Measurements from ENCODE around the gene ARHGAP24. TPM values are rescaled to one million over a fixed set of nuclear protein-coding genes. Genes with fewer than 3 reads are reported as not detected.

Gene ARHGAP24
- total and polyA plus RNA-seq, 7 donors = 0.46 to 40.4 (median 23.1) TPM

GRCh38 chr4:85953651-85954018 is 478.7 kb downstream of the ARHGAP24 start:
- DNase-seq = no peak
- H3K36me3 ChIP-seq = no peaks in the 10 kb centered on the region
- no peaks in the 10 kb centered on the region for H3K4me1 ChIP-seq
- TF ChIP-seq EP300 (IDR thresholded peaks at IDR 0.05) (no peak), CTCF (IDR thresholded peaks at IDR 0.05) (no peak), POLR2AphosphoS5 (IDR thresholded peaks at IDR 0.05) (no peak), POLR2A (IDR thresholded peaks at IDR 0.05) (no peak)
- no peak overlapping the region for H3K4me3 ChIP-seq
- H3K27ac ChIP-seq = no peak overlapping the region
- intact Hi-C loops (cut with DNase I) = no loop called here
- H3K9me3 ChIP-seq = no peaks in the 10 kb centered on the region
- 89 to 94% methylated on average over 3 of the region's 3 CpGs for WGBS, 2 donors
- H3K27me3 ChIP-seq = no peaks in the 10 kb centered on the region

GRCh38 chr4:85955620-85956292 is 480.8 kb downstream of the ARHGAP24 start:
- Histone ChIP-seq H3K9me3 (no peaks in the 10 kb centered on the region), H3K4me1 (no peaks in the 10 kb centered on the region), H3K36me3 (no peaks in the 10 kb centered on the region), H3K27ac (no peak overlapping the region), H3K27me3 (no peaks in the 10 kb centered on the region), H3K4me3 (no peak overlapping the region)
- no peak for DNase-seq
- intact Hi-C loops (cut with DNase I) = no loop called here
- no peak for TF ChIP-seq EP300 (IDR thresholded peaks at IDR 0.05)

DNA sequence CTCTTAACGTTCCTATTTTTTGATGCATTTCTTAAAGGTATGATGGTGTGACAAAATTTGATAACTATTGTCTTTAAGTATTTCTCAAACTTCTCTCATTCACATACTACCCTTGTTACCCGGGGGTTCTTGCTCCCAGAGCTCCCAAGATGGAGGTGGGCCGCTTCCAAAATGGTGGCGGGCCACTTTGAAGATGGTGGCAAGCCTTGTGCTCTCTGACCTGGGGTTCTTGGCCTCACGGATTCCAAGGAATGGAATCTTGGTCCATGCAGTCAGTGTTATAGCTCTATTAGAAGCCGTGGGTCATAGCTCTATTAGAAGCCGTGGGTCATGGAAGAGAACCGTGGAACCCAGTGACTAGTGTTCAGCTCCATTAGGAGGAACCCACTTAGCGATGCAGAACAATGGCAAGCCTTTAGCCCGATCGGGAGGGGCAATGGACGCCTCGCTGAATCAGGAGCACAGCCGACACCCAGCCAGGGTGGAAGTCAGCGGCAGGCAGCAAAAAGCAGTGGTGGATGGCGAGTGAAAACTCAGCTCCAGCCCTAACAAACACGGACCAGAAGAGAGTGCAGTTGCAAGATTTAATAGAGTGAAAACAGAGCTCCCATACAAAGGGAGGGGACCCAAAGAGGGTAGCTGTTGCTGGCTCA is 481.5 kb downstream of the ARHGAP24 start:
- Histone ChIP-seq H3K27me3 (no peaks in the 10 kb centered on the region), H3K9me3 (no peaks in the 10 kb centered on the region), H3K4me1 (no peaks in the 10 kb centered on the region), H3K36me3 (no peaks in the 10 kb centered on the region), H3K27ac (no peak overlapping the region), H3K4me3 (no peak overlapping the region)
- no peak for DNase-seq
- TF ChIP-seq POLR2AphosphoS5 (IDR thresholded peaks at IDR 0.05) = no peak
- TF ChIP-seq POLR2A (IDR thresholded peaks at IDR 0.05) = no peak
- no peak for TF ChIP-seq EP300 (IDR thresholded peaks at IDR 0.05)
- TF ChIP-seq CTCF (IDR thresholded peaks at IDR 0.05) = no peak
- intact Hi-C loops (cut with DNase I) = no loop called here
- 95% methylated on average over 17 of the region's 17 CpGs for WGBS, 2 donors

DNA sequence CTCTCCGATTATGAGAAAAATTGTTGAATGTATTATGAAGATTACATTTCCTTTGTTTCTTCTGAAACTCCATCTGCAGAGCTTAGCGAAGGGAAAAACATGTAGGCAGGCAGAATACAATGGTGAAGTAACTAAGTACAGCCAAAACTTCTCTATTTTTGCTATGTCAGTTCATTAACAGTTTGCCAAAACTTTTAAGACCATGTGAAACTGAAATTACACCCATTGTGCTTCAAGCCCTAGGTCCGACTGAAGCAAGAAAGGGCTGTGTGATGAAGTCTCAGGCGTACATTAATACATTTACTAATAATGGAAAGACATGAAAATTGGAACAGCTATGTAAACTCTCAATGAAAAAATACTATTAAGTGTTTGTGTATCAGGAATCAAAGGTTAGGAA is 486.9 kb downstream of the ARHGAP24 start:
- Histone ChIP-seq H3K27me3 (no peaks in the 10 kb centered on the region), H3K9me3 (no peaks in the 10 kb centered on the region), H3K27ac (no peak overlapping the region), H3K36me3 (no peaks in the 10 kb centered on the region), H3K4me3 (no peak overlapping the region), H3K4me1 (peaks cover 0 to 14% (median 13%) of the 10 kb centered on the region in 4 donors)
- intact Hi-C loops (cut with DNase I) = no loop called here
- TF ChIP-seq EP300 (IDR thresholded peaks at IDR 0.05) = no peak
- TF ChIP-seq POLR2AphosphoS5 (IDR thresholded peaks at IDR 0.05) = no peak
- no peak for TF ChIP-seq POLR2A (IDR thresholded peaks at IDR 0.05)
- TF ChIP-seq CTCF (IDR thresholded peaks at IDR 0.05) = no peak
- no peak for DNase-seq
- WGBS, 2 donors = 85 to 91% methylated on average over 4 of the region's 4 CpGs

GRCh38 chr4:85963231-85963630 is 488.3 kb downstream of the ARHGAP24 start:
- no peaks in the 10 kb centered on the region for H3K36me3 ChIP-seq
- no peak overlapping the region for H3K27ac ChIP-seq
- TF ChIP-seq POLR2A (IDR thresholded peaks at IDR 0.05) (no peak), CTCF (IDR thresholded peaks at IDR 0.05) (no peak), EP300 (IDR thresholded peaks at IDR 0.05) (no peak), POLR2AphosphoS5 (IDR thresholded peaks at IDR 0.05) (no peak)
- intact Hi-C loops (cut with DNase I) = no loop called here
- H3K4me1 ChIP-seq = peaks cover 0 to 20% (median 16%) of the 10 kb centered on the region in 4 donors
- no peak for DNase-seq
- 90 to 93% methylated on average over 1 of the region's 1 CpG for WGBS, 2 donors
- H3K27me3 ChIP-seq = no peaks in the 10 kb centered on the region
- no peak overlapping the region for H3K4me3 ChIP-seq
- no peaks in the 10 kb centered on the region for H3K9me3 ChIP-seq
